ENCODE data around the gene STX19. TPM values are rescaled to one million over a fixed set of nuclear protein-coding genes. Genes with fewer than 3 reads are reported as not detected.

The STX19 gene
- total RNA-seq, 1 experiment from 2014 or later, result not detected

DNA sequence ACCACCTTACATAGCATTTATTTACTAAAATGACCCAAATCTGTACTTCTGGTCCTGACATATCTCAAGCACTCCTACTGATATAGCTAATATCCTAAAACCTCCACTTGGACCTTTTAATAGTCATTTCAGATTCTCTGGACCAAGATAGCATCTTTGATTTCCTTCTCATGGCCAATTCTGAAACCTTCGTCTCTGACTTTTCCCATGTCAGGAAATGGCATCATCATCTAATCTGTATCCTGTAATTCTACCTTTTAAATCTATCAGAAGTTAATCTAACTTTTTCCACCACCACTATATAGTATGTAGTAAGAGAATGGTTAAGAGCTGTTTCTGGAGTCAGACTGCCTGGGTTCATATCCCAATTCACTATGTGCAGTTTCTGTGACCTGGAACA lies 16.2 kb downstream of the STX19 start:
- Histone ChIP-seq H3K36me3 (ENCODE audit: low read depth, low read length) (no peaks in the 10 kb centered on the region), H3K79me2 (ENCODE audit: low read length) (no peaks in the 10 kb centered on the region), H4K20me1 (ENCODE audit: low read length) (no peaks in the 10 kb centered on the region), H3K9ac (ENCODE audit: low read length) (no peak overlapping the region), H3K4me1 (ENCODE audit: insufficient read depth, low read length) (no peaks in the 10 kb centered on the region), H3K27ac (ENCODE audit: low read length) (no peak overlapping the region), H3K4me2 (ENCODE audit: low read length) (no peak overlapping the region), H3K4me3 (ENCODE audit: low read length) (no peak overlapping the region), H3K9me3 (ENCODE audit: low read length) (no peaks in the 10 kb centered on the region), H3K9me2 (replicated peaks; ENCODE audit: low read length) (no peaks in the 10 kb centered on the region), H3F3A (ENCODE audit: low read length, unreplicated experiment) (no peaks in the 10 kb centered on the region), H2AFZ (ENCODE audit: low read length) (no peak overlapping the region), H3K27me3 (ENCODE audit: low read length) (no peaks in the 10 kb centered on the region)
- intact Hi-C loops (cut with micrococcal nuclease), result no loop called here
- TF ChIP-seq EZH2 (IDR thresholded peaks at IDR 0.05; ENCODE audit: low read length, unreplicated experiment), result no peak
- DNase-seq, result no peak
- POLR2A ChIA-PET (ENCODE audit: unreplicated experiment), result no interaction called here
- no peak for ATAC-seq
- CTCF ChIA-PET, result no interaction called here
- no TSS peak for BruUV-seq (replicated peaks)

DNA sequence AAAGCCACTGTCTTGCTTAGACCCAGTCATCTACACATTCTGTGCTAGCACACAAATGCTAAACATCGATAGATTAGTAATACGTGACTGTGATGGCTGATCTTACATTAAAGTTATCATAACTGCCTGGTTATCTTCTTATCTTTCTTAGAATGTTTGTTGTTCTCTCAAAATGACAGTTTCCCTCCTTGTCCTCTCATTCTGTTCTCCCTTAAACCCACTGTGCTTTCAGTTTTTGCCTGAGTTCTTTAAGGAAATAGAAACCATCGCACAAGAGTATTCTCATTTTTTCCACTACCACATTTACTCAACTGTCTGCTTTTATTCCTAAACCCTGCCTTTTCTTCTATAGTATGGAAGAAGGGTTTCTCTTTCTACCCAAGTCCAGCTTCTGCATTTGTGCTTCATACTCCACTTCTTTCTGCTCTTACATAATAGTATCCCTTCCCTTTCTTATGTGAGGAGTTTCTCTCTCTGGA lies 17.1 kb downstream of the STX19 start:
- no TSS peak for BruUV-seq (replicated peaks)
- no peaks in the 10 kb centered on the region for H3K4me1 ChIP-seq (ENCODE audit: insufficient read depth, low read length)
- no peak overlapping the region for H3K9ac ChIP-seq (ENCODE audit: low read length)
- no peaks in the 10 kb centered on the region for H3K9me2 ChIP-seq (replicated peaks; ENCODE audit: low read length)
- no peak overlapping the region for H3K4me2 ChIP-seq (ENCODE audit: low read length)
- intact Hi-C loops (cut with micrococcal nuclease), result no loop called here
- no peak for ATAC-seq
- no peaks in the 10 kb centered on the region for H4K20me1 ChIP-seq (ENCODE audit: low read length)
- H3K79me2 ChIP-seq (ENCODE audit: low read length), result no peaks in the 10 kb centered on the region
- DNase-seq, result no peak
- H3K36me3 ChIP-seq (ENCODE audit: low read depth, low read length), result no peaks in the 10 kb centered on the region
- no peaks in the 10 kb centered on the region for H3K27me3 ChIP-seq (ENCODE audit: low read length)
- ChIA-PET CTCF (no interaction called here), POLR2A (ENCODE audit: unreplicated experiment) (interaction anchor here (0.5 kb wide), 1 partner anchor 49 kb away, joined by 8 read pairs; no protein-coding TSS in a partner anchor)
- TF ChIP-seq EZH2 (IDR thresholded peaks at IDR 0.05; ENCODE audit: low read length, unreplicated experiment) (no peak), EZH2phosphoT487 (IDR thresholded peaks at IDR 0.05; ENCODE audit: borderline replicate concordance, low read length) (no peak)
- TF ChIP-seq, protein P1, sequence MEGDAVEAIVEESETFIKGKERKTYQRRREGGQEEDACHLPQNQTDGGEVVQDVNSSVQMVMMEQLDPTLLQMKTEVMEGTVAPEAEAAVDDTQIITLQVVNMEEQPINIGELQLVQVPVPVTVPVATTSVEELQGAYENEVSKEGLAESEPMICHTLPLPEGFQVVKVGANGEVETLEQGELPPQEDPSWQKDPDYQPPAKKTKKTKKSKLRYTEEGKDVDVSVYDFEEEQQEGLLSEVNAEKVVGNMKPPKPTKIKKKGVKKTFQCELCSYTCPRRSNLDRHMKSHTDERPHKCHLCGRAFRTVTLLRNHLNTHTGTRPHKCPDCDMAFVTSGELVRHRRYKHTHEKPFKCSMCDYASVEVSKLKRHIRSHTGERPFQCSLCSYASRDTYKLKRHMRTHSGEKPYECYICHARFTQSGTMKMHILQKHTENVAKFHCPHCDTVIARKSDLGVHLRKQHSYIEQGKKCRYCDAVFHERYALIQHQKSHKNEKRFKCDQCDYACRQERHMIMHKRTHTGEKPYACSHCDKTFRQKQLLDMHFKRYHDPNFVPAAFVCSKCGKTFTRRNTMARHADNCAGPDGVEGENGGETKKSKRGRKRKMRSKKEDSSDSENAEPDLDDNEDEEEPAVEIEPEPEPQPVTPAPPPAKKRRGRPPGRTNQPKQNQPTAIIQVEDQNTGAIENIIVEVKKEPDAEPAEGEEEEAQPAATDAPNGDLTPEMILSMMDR (conservative IDR thresholded peaks at IDR 0.05; ENCODE audit: low read depth, low read length), result no peak
- no peaks in the 10 kb centered on the region for H3F3A ChIP-seq (ENCODE audit: low read length, unreplicated experiment)
- H2AFZ ChIP-seq (ENCODE audit: low read length), result no peak overlapping the region
- H3K4me3 ChIP-seq (ENCODE audit: low read length), result no peak overlapping the region
- H3K27ac ChIP-seq (ENCODE audit: low read length), result no peak overlapping the region
- H3K9me3 ChIP-seq (ENCODE audit: low read length), result no peaks in the 10 kb centered on the region

DNA sequence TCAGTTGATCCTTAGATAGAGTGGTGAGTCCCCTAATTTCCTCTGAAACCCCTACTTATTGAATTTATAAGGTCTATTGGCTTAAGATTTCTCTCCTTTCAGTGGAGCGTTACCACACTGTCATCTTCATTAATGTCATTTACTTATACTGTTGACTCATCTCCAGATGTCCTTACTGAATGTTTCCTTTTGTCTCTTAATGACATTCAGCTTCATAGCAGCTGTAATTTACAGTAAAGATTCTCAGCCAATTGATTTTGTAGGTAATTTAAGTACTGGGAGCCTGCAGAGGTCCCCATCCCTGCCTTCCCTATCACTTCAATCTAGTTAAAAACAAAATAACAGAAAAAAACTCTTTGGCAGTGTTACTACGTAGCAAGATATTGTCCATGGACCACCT lies 18.8 kb downstream of the STX19 start:
- no peak overlapping the region for H3K4me2 ChIP-seq (ENCODE audit: low read length)
- no peak overlapping the region for H3K27ac ChIP-seq (ENCODE audit: low read length)
- no peak overlapping the region for H2AFZ ChIP-seq (ENCODE audit: low read length)
- intact Hi-C loops (cut with micrococcal nuclease), result loop anchor here (10.0 kb wide), 1 partner anchor 165 kb away; no protein-coding TSS in a partner anchor
- no peaks in the 10 kb centered on the region for H3F3A ChIP-seq (ENCODE audit: low read length, unreplicated experiment)
- no peaks in the 10 kb centered on the region for H3K4me1 ChIP-seq (ENCODE audit: insufficient read depth, low read length)
- no peak overlapping the region for H3K9ac ChIP-seq (ENCODE audit: low read length)
- no peaks in the 10 kb centered on the region for H4K20me1 ChIP-seq (ENCODE audit: low read length)
- H3K79me2 ChIP-seq (ENCODE audit: low read length), result no peaks in the 10 kb centered on the region
- TF ChIP-seq, protein P1 (conservative IDR thresholded peaks at IDR 0.05; ENCODE audit: low read depth, low read length), result no peak
- TF ChIP-seq EZH2 (IDR thresholded peaks at IDR 0.05; ENCODE audit: low read length, unreplicated experiment) (no peak), EZH2phosphoT487 (IDR thresholded peaks at IDR 0.05; ENCODE audit: borderline replicate concordance, low read length) (no peak)
- POLR2A ChIA-PET (ENCODE audit: unreplicated experiment), result no interaction called here
- H3K9me3 ChIP-seq (ENCODE audit: low read length), result no peaks in the 10 kb centered on the region
- H3K4me3 ChIP-seq (ENCODE audit: low read length), result no peak overlapping the region
- no peaks in the 10 kb centered on the region for H3K27me3 ChIP-seq (ENCODE audit: low read length)
- DNase-seq (no peak), ATAC-seq (no peak)
- no TSS peak for BruUV-seq (replicated peaks)
- no peaks in the 10 kb centered on the region for H3K36me3 ChIP-seq (ENCODE audit: low read depth, low read length)
- no peaks in the 10 kb centered on the region for H3K9me2 ChIP-seq (replicated peaks; ENCODE audit: low read length)
- CTCF ChIA-PET, result no interaction called here
